Activated CD4-positive, CD25-positive, alpha-beta regulatory T cell treated with anti-CD3 and anti-CD28 coated beads, Interleukin-2, amount 50 U/mL, for 72 hours (primary cell): ENCODE measurements around the gene HCFC1.
A peak's percentile ranks its signal among the peaks of the same experiment; 100 is the strongest.

Experiments used
- DNase-seq: peaks from one replicate; pipeline ENCODE4 v3.0.0; 2021

HCFC1 gene

GRCh38 chrX:153973127-153974002 lies 1.7 kb upstream of the HCFC1 start:
- DNase-seq: no peak

- peak; percentile 90 for DNase-seq
These were observed 929 bp upstream of the HCFC1 start, which contains the start of gene TMEM187 for GRCh38 chrX:153972368-153973126. TMEM187 (plus strand) TSS chrX:153972754; CDS start chrX:153982063, 9,309 bp downstream.

- DNase-seq: peak; percentile 89
These were observed 531 bp downstream of the HCFC1 start for GRCh38 chrX:153971124-153971449.

- DNase-seq: no peak
These were observed 1.1 kb downstream of the HCFC1 start for GRCh38 chrX:153970357-153971123.

GRCh38 chrX:153969904-153970356 lies 1.7 kb downstream of the HCFC1 start:
- DNase-seq: no peak

- no peak for DNase-seq
These were observed 2.3 kb downstream of the HCFC1 start for GRCh38 chrX:153969125-153969903.

- DNase-seq: no peak
These were observed 2.9 kb downstream of the HCFC1 start for GRCh38 chrX:153968754-153969124.

- no peak for DNase-seq
These were observed 3.4 kb downstream of the HCFC1 start for GRCh38 chrX:153968255-153968654.

GRCh38 chrX:153967536-153968224 lies 3.9 kb downstream of the HCFC1 start:
- no peak for DNase-seq

- no peak for DNase-seq
These were observed 4.6 kb downstream of the HCFC1 start for GRCh38 chrX:153966841-153967535.

- DNase-seq: no peak
These were observed 5.3 kb downstream of the HCFC1 start for GRCh38 chrX:153966283-153966688.

- no peak for DNase-seq
These were observed 6.2 kb downstream of the HCFC1 start for GRCh38 chrX:153965406-153965805.

- no peak for DNase-seq
These were observed 7.5 kb downstream of the HCFC1 start for GRCh38 chrX:153964105-153964504.

- DNase-seq: no peak
These were observed 8.1 kb downstream of the HCFC1 start for GRCh38 chrX:153963546-153963945.

- no peak for DNase-seq
These were observed 10.3 kb downstream of the HCFC1 start for GRCh38 chrX:153961292-153961691.

- DNase-seq: no peak
These were observed 10.8 kb downstream of the HCFC1 start for GRCh38 chrX:153960786-153961185.

GRCh38 chrX:153960077-153960476 lies 11.5 kb downstream of the HCFC1 start:
- DNase-seq: no peak

- no peak for DNase-seq
These were observed 12.0 kb downstream of the HCFC1 start for GRCh38 chrX:153959649-153960048.

GRCh38 chrX:153958605-153959004 lies 13.0 kb downstream of the HCFC1 start:
- DNase-seq: no peak

- no peak for DNase-seq
These were observed 14.4 kb downstream of the HCFC1 start for GRCh38 chrX:153957224-153957623.
